OCI-LY3 (cell line): Measurements from ENCODE around the gene PGRMC1.

Experiments
- CTCF ChIP-seq: fragments of 200-600, 300-600 bp; sonication (generic); IDR thresholded peaks from 2 replicates; pipeline ENCODE4 v1.5.1; 2014; ENCODE audit warnings: antibody characterized with exemption, low read length, low read depth
- EZH2phosphoT487 ChIP-seq: fragments of 200-600 bp; shearing (Covaris generic); IDR thresholded peaks from 2 replicates; pipeline ENCODE4 v1.6.1; 2018; ENCODE audit warnings: antibody characterized with exemption, mixed run types, low read depth

GRCh38 chrX:119251386-119251785, 15.3 kb downstream of the PGRMC1 start:
- no peak for TF ChIP-seq CTCF
- TF ChIP-seq EZH2phosphoT487 = no peak
